HL-60 (cell line): Measurements from ENCODE around the gene WWC1.

Experiments
- DNase-seq, 2 experiments: peaks; one replicate each; pipeline ENCODE4 v3.0.0-alpha.2; 2010 to 2020; ENCODE audit warnings: low read depth in 1 of 2, low spot score in 1 of 2
- H3K27ac ChIP-seq: fragments of 250-450 bp; sonication (Bioruptor Pico); replicated peaks from 2 replicates; pipeline ENCODE4 v1.5.1; 2020; ENCODE audit warnings: mild to moderate bottlenecking, moderate library complexity
- H3K27me3 ChIP-seq: fragments of 250-450 bp; sonication (Bioruptor Pico); 2 replicates; pipeline ENCODE4 v1.5.1; 2021; ENCODE audit warnings: mild to moderate bottlenecking, moderate library complexity; ENCODE audit not compliant: insufficient read depth, poor library complexity, severe bottlenecking
- H3K4me3 ChIP-seq: replicated peaks from 2 replicates; pipeline ENCODE4 v1.5.1; 2011; ENCODE audit warnings: mild to moderate bottlenecking, control low read depth, low read length; ENCODE audit not compliant: insufficient read depth
- GABPA ChIP-seq: IDR thresholded peaks from 2 replicates; pipeline ENCODE4 v1.6.1; 2012; ENCODE audit warnings: low read depth
- POLR2AphosphoS5 ChIP-seq: IDR thresholded peaks from 2 replicates; pipeline ENCODE4 v1.6.1; 2012; ENCODE audit warnings: low read depth
- SPI1 ChIP-seq: IDR thresholded peaks from 2 replicates; pipeline ENCODE4 v1.6.1; 2012; ENCODE audit warnings: low read depth, mild to moderate bottlenecking, borderline replicate concordance
- TF ChIP-seq, protein P1 (sequence below): IDR thresholded peaks from one replicate; pipeline ENCODE4 v1.5.1; 2011; ENCODE audit warnings: low read length, control low read depth, inconsistent platforms; ENCODE audit not compliant: insufficient read depth
- TF ChIP-seq, protein P2 (sequence below): IDR thresholded peaks from 2 replicates; pipeline ENCODE4 v1.6.1; 2012; ENCODE audit warnings: low read depth; ENCODE audit not compliant: insufficient replicate concordance

WWC1 gene

DNA sequence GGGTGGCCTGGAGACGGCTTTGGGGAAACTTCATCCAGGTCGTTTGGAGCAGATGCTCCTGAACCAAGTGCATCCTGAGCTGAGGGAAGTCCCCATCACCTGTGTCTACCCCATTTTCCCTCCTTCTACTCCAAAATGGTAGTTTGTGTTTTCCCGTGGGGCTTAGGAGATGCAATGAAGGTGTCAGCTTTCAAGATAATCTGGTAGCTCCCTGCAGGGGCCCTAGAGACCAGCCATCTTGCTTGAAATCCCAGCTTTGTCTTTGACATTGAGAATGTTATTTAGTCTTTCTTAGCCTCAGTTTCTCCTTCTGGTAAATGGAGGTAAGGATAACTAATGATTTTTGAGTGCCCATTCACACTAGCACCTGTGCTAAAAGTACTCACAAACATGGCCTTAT, 77.4 kb downstream of the WWC1 start:
- H3K27me3 ChIP-seq = no peaks in the 10 kb centered on the region
- TF ChIP-seq SPI1 = no peak
- TF ChIP-seq, protein P1, sequence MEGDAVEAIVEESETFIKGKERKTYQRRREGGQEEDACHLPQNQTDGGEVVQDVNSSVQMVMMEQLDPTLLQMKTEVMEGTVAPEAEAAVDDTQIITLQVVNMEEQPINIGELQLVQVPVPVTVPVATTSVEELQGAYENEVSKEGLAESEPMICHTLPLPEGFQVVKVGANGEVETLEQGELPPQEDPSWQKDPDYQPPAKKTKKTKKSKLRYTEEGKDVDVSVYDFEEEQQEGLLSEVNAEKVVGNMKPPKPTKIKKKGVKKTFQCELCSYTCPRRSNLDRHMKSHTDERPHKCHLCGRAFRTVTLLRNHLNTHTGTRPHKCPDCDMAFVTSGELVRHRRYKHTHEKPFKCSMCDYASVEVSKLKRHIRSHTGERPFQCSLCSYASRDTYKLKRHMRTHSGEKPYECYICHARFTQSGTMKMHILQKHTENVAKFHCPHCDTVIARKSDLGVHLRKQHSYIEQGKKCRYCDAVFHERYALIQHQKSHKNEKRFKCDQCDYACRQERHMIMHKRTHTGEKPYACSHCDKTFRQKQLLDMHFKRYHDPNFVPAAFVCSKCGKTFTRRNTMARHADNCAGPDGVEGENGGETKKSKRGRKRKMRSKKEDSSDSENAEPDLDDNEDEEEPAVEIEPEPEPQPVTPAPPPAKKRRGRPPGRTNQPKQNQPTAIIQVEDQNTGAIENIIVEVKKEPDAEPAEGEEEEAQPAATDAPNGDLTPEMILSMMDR = no peak
- no peak for DNase-seq
- H3K27ac ChIP-seq = no peak overlapping the region
- H3K4me3 ChIP-seq = no peak overlapping the region

DNA sequence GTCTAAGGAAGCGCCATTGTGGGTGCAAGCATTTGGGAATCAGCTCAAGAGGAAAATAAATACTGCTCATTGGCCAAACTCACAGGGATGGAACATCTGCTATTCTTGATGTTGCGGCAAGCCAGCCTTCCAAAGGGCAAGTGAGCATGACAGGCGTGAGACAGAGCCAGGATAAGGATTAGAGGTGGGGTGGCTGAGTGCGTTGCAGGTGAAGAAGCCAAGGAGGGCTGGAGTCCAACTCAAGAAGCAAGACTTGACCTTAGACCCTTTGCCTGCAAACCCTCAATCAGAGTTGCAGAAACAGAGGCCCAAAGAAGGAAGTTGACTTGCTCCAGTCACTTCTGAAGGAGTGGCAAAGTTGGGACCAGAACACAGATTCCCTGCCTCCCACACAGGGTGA, 79.4 kb downstream of the WWC1 start:
- no peak overlapping the region for H3K4me3 ChIP-seq
- DNase-seq = no peak
- H3K27me3 ChIP-seq = no peaks in the 10 kb centered on the region
- TF ChIP-seq, protein P1 = no peak
- TF ChIP-seq POLR2AphosphoS5 (no peak), GABPA (no peak), SPI1 (no peak)
- TF ChIP-seq, protein P2, sequence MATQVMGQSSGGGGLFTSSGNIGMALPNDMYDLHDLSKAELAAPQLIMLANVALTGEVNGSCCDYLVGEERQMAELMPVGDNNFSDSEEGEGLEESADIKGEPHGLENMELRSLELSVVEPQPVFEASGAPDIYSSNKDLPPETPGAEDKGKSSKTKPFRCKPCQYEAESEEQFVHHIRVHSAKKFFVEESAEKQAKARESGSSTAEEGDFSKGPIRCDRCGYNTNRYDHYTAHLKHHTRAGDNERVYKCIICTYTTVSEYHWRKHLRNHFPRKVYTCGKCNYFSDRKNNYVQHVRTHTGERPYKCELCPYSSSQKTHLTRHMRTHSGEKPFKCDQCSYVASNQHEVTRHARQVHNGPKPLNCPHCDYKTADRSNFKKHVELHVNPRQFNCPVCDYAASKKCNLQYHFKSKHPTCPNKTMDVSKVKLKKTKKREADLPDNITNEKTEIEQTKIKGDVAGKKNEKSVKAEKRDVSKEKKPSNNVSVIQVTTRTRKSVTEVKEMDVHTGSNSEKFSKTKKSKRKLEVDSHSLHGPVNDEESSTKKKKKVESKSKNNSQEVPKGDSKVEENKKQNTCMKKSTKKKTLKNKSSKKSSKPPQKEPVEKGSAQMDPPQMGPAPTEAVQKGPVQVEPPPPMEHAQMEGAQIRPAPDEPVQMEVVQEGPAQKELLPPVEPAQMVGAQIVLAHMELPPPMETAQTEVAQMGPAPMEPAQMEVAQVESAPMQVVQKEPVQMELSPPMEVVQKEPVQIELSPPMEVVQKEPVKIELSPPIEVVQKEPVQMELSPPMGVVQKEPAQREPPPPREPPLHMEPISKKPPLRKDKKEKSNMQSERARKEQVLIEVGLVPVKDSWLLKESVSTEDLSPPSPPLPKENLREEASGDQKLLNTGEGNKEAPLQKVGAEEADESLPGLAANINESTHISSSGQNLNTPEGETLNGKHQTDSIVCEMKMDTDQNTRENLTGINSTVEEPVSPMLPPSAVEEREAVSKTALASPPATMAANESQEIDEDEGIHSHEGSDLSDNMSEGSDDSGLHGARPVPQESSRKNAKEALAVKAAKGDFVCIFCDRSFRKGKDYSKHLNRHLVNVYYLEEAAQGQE = no peak
- H3K27ac ChIP-seq = no peak overlapping the region

DNA sequence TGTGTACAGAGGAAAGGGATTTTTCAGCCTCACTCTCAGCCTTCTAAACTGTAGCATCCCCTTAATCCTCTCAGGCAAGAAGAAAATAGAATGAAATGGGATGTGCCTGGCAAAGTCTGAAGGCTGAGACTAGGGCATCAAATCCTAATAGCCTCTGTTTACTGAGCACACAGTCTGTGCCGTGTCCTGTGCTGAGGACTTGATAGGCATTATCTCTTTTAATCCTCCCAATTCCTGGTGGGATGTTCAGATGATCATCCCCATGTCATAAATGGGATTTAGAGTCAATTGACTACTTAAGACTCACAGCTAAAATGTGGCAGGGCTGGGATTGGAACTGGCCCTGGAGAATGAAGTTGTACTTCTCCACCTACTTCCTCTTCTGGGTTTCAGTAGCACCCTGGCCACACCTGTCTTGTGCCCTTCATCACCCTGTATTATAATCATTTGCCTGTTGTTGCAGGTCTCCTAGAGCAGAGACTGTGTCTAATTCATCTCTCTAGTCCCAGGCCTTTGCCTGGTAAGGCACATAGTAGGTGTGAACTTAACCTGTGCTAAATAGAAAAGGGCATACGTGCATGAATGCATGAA, 81.0 kb downstream of the WWC1 start:
- no peak overlapping the region for H3K4me3 ChIP-seq
- no peak for DNase-seq
- TF ChIP-seq SPI1 = no peak
- TF ChIP-seq, protein P1 = no peak
- no peaks in the 10 kb centered on the region for H3K27me3 ChIP-seq
- H3K27ac ChIP-seq = no peak overlapping the region

GRCh38 chr5:168374532-168374931, 83.1 kb downstream of the WWC1 start:
- TF ChIP-seq POLR2AphosphoS5 (no peak), SPI1 (no peak), GABPA (no peak)
- TF ChIP-seq, protein P1 = no peak
- TF ChIP-seq, protein P2 = no peak
- no peak overlapping the region for H3K27ac ChIP-seq
- no peak for DNase-seq
- no peaks in the 10 kb centered on the region for H3K27me3 ChIP-seq
- no peak overlapping the region for H3K4me3 ChIP-seq
